GM19467 (cell line): Measurements from ENCODE around the gene SLX9.

Experiments used
- ATAC-seq: cut with Tn5 transposase; IDR thresholded peaks from one replicate; pipeline ENCODE4 v1.9.1; 2021; ENCODE audit warnings: mild to moderate bottlenecking, moderate library complexity; ENCODE audit not compliant: unreplicated experiment

Gene SLX9, protein sequence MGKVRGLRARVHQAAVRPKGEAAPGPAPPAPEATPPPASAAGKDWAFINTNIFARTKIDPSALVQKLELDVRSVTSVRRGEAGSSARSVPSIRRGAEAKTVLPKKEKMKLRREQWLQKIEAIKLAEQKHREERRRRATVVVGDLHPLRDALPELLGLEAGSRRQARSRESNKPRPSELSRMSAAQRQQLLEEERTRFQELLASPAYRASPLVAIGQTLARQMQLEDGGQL

DNA sequence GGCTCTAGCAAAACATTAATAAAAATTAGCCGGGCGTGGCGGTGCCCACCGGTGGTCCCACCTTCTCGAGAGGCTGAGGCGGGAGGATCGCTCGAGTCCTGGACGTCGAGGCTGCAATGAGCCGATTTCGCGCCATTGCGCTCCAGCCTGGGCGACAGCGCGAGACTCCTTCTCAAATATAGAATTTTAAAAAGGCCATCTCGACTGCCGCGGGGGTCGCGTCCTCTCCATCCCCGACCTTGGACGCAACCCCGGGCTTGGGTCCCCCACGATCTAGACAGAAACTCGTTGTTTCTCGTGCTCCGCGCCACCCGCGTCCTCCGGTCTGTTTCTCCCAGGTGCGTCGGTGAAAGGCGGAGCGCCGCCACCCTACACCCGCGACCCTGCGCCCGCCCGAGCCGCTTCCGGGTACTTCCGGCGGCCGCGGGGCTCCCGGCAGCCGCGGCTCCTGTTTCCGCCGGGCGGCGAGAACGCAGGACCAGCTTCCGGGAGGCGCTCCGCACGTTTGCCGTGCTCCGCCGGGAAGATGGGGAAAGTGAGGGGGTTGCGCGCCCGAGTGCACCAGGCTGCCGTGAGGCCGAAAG is at the start of gene SLX9:
TSS of gene SLX9 (plus strand) at position 498 of the 584 bp plus-strand sequence. CDS start at position 527, 29 bp downstream.
- peak; percentile 77 for ATAC-seq

DNA sequence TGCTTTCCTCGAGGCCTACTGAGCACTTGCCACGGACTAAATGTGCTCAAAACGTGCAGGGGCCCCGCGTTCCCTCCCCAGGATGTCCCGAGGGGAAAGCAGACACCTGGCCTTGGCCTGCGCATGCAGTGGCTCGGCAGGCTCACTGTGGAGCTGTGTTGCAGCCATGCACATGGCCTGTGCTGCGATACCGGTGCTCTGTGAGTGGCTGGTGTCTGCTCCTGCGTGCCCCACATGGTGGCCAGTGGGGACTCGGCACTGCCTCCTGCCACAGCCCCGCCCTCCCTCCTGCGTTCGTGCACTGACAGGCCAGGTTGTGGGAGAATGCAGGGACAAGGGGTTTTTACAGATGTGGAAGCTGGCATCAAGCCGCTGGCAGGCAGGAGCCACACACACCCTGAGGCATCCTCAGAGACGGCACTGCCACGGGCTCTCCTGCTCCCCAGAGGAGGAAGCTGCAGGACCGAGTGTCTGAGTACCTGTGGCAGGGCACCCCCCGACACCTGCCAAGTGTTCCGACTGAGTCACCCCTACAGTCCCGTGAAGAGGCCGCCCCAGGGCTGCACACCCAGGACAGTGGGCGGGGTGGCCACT is 49.4 kb upstream of the SLX9 start:
- no peak for ATAC-seq

- ATAC-seq, result no peak
Measured at GRCh38 chr21:44890961-44891541, 48.8 kb upstream of the SLX9 start.

DNA sequence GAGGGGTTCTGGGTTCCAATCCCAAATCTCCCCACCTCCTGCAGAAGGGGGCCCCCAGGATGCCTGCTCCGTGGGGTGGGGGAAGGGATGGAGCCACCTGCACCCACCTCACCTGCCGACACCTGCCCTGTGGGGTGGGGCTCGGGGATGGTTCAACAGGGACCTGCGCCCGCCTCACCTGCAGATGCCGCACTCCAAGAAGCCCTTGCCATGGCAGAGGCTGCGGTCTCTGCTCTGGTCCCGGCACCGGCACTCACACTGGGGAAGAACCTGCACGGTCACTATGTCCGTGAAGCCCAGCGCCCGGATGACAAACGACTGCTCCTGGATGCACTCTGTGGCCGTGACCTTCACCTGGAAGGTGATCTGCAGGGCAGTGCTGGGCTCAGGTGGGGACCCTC is 48.2 kb upstream of the SLX9 start:
- no peak for ATAC-seq

DNA sequence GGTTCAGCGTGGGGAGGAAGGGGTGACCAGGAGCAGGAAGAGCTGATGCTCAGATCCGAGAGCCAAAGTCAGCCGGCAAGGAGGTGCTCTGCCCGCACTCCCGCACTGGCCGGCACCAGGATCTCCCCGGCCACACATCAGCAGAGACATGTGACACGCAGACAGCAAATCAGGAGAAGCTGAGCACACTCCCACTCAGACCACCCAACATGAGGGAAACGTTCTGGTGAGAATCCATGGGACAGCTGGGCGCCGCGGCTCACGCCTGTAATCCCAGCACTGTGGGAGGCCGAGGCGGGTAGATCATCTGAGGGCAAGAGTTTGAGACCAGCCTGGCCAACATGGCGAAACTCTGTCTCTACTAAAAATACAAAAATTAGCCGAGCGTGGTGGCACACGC is 47.7 kb upstream of the SLX9 start:
- no peak for ATAC-seq

- ATAC-seq, result no peak
Measured at GRCh38 chr21:44892536-44893277, 47.1 kb upstream of the SLX9 start.

- no peak for ATAC-seq
Measured at GRCh38 chr21:44893278-44893556, 46.6 kb upstream of the SLX9 start.

DNA sequence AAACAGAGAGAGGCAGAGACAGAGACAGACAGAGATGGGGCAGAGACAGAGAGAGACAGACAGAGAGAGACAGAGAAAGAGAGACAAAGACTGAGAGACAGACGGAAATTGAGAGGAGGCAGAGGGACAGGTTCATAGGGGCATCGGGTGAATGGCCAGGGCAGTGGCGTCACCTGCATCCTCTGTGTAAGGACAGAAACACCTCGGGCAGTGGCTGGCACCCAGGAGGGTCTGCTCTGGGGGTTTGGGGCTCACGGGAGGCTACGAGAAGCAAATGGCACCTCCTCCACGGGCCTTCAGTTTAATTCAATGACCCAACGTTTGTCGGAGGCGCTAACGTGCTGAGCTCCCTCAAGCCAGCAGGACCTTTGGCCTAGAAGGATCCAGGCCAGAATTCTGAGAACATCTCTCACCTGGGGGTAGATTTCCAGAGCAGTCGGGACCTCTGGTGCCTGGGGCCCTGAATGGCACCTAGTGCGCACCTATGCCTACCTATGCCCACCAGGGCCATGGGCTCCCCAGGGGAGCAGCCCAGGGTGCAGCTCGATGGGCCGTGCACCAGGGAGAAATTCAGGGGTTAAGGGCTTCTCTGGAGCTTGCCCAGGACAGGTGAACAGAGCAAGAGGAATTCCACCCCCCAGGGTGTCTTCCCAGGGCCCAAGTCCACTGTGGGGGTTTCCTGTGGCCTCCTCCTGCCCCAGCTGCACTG is 45.7 kb upstream of the SLX9 start:
- ATAC-seq, result no peak

GRCh38 chr21:44894687-44895302 is 45.0 kb upstream of the SLX9 start:
- ATAC-seq, result no peak

GRCh38 chr21:44895859-44896258 is 44.0 kb upstream of the SLX9 start:
- no peak for ATAC-seq

DNA sequence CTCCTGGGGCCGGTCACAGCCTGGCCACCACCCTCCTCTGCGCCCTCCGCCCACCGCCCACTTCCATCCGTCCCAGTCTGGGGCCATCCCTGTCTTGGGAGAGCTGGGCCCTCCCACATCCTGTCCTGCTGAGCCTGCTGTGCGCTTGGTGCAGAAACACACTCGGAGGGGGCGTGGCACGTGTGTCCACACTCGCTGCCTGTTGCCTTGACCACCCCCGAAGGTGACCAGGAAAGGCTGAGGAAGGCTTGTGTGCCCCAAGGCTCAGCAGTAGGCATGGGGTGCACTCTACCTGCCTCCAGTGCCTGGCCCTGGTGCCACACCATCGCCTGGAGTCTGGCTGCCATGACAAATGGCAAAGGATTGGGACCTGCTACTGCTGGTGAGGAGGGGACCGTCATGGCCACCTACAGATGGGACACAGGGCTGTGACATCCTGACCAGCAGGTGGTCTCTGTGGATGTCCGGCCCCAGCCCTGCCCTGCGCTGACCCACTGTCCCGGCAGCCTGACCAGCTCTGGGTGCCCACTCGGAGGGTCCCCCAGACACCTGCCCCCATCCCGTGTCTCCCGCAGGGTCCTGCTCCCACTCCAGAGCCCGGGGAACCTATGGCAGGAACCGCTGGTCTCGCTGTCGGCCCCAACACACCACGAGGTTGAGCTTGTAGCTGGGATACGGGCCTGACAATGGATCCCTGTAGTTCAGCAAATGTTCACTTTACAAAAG is 43.1 kb upstream of the SLX9 start:
- no peak for ATAC-seq

- ATAC-seq, result no peak
Measured at GRCh38 chr21:44897326-44898010, 42.4 kb upstream of the SLX9 start.

DNA sequence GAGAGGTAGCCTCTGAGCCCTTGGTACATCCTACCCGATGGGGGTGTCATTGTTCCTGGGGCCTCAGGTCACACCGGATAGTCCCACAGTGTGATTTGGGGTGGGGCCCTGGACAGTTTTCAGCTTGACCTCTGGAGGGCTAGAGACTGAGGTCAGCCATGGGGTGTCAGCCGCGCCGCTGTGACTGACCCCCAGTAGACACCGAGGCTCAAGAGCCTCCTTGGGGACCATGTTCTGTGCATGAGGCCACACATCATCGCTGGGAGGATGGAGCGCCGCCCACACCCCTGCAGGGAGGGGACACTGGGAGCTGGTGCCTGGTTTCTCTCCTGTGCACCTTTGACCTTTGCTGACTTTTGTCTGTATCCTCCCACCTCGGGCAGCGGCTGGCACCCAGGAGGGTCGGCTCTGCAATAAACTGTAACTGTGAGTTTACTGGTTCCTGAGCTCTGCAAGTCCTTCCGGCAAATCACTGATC is 41.8 kb upstream of the SLX9 start:
- ATAC-seq, result no peak

DNA sequence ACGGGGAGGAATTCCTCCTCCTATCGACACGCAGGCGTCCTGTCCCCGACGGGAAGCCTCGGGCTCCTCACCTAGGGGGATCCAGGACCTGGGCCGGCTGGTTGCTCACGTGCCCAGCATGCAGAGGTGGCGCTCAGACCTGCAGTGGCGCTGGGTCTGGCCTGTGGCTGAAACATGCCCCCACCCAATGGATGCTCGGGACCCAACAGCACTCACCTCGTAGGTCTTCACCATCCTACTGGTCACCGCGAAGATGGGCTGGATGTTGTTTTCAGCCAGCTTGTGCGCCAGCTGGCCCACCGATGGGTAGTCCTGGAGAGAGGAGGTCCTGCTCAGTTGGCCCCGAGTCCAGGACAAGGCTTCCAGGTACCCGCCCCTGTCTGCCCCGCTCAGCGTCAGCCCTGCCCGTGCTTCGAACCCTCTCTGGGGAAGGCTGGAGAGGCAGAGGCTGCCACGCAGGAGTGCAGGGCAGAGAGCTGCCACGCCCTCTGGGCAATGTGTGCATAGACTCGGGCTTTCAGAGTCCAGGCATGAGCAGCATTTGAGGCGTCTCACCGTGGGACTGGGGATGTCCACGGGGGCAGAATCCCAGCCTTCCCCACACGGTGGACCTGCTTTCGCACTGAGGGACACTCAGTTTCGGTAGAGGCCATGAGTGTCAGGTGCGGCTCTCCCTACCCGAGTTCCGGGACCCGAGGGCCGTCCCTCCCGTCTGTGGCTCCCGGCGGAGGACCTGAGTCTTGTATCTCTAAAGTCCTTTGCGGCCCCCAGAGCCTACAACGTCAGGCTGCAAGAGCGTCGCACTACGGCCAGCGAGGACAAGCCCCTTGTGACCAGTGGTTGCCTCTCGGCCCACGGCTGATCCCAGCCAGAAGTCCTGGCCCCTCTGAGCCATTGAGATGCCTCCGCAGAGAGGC is 40.7 kb upstream of the SLX9 start:
- no peak for ATAC-seq

DNA sequence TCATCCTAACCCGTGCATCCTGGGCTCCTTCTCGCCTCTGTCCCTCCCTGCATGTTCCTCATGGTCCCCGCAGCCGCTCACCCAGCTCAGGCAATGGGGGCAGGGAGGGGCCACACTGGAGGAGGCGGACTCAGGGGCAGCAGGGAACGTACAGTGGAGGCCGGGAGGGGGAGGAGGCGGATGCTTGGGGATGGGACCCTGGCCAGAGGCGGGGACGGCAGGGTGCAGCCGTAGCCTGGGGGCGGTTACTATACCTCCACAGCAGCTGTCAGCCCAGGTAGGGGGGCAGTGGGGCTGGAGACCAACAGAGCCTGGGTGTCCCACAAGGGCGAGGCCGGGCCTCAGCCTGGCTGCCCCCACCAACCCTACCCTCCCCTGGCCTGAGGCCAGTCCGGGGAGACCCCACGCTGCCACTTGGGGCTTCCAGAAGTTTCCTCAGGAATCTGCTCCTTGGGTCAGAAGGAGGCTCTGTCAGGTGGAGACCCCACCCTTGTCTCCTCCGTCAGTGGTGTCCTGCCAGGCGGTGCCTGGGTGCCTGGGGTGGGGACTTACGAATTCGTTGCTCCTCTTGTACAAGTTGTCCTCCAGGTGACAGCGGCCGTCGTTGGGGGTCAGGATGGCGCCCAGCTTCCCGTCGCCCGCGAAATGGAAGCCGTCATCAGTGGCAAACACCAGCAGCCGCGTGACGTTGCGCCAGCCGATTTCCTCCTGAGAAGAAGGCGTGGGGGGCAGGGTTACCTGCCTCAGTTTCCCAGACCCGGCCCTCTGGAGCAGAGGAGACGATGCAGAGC is 39.9 kb upstream of the SLX9 start:
- no peak for ATAC-seq

DNA sequence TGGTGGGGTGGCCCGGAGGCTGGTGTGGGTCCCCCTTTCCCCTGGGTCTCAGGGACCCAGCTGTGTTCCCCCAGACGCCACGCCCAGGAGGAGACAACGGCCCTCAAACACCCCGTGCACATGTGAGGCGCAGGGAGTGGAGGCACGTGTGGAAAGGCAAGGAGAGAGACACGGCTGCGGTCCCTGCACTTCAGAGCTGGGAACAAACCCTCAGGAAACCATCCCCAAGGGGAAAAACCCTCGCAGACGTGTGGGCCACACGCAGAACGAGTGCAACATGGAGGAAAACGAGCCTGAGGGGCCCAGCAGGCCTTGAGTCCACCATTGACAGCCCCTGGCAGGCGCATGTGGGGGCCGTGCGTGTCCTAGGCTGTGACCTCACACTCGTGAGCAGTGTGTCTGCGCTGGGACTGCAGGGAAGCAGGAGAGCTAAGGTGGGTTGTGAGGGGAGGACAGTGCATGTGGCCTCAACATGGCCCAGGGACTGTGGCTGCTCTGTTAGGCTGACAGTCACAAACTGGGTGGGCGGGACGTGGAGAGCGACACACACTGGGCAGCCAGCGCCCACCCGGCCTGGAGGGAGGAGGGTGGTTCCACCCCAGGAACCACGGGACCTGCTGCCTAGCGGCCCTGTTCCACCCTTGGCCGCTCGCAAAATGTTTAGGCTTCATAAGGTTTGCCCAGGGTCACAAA is 39.1 kb upstream of the SLX9 start:
- ATAC-seq, result no peak
